HG02840 (cell line): ENCODE results near the gene COL26A1.
"Not testable (repeated sequence)": the region's sequence is repeated elsewhere in the genome, so short reads cannot be mapped to it uniquely, and the experiment has no call there.

Experiments
- ATAC-seq: cut with Tn5 transposase; IDR thresholded peaks from one replicate; pipeline ENCODE4 v1.9.1; 2021; ENCODE audit warnings: mild to moderate bottlenecking, moderate library complexity, moderate number of reproducible peaks; ENCODE audit not compliant: unreplicated experiment, low FRiP score

The COL26A1 gene

DNA sequence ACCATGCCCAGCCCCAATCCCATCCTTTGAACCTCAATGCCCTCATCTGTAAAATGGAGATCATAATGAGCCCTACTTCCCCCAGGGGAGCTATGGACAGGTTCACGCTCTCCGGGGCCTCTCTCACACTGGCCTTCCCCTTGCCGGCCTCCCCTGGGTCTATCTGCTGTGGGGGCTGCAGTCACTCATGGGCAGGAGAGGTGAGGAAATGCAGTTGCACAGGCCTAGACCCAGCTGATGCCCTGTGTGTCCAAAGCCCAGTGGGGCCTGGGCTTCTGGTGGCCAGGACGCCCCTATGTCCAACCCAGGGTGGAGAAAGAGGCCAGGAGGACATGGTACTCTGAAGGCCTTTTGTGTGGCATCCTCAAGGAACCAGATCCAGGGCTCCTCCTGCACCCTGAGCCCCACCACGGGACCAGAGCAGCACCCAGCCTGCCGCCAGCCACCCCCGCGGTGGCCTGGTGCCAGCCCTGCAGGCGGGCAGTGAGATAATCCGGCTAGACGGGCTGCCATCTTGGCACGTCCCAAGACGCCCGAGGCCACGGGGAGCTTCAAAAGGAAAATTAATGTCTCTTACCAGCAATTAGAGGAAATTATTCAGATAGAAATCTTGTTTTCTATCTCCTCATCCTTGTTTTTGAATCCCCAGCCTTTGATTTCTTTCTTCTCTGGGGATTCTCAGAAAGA, 227.4 kb downstream of the COL26A1 start:
- no peak for ATAC-seq

DNA sequence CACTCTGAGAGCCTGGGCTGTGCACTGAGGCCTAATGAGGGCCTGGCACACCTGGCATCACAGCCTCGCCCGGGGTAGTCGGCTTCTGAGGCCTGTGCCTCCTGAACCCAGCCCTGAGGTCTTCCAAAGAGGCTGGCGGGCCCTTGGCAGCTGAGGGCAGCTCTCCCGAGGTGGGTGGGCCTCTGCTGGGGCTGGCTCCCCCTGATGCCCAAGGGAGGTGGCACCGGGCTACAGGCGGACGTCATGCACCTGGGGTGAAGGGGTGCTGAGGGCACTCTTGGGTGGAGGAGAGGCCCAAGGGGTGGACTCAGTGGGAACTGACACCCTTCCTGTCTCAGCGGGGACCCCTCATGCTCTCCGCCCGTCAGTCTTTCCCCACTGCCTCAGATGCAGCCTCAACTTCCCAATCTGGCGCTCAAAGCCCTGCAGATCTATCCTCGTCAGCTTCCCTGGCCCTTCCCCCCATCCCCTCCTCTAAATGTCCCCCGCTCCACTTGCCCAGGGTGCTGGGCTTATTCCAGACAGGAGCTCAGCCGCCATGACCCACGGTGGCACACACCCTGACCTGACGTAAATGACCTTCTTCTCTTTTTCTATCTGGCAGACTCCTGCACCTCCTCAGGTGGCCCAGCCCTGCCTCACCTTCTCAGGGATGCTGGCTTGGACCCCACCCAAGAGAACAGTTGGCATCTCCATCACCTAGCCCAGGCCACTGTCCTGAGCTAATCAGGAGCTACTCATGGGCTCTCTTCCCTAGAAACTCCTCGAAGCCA, 228.2 kb downstream of the COL26A1 start:
- ATAC-seq: no peak

DNA sequence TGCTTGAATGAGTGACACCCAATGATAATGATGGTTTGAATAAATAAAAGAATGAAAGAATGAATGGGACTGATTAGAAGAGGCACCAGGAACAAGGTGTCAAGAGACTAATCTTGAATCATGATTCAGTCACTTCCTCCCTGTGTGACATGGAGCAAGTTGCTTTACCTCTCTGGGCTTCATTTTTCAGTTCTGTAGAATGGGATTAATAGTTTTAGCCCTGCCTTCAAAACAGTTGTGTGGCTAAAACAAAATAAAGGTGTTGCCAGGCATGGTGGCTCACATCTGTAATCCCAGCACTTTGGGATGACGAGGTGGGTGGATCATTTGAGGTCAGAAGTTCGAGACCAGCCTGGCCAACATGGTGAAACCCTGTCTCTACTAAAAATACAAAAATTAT, 228.8 kb downstream of the COL26A1 start:
- ATAC-seq: no peak

DNA sequence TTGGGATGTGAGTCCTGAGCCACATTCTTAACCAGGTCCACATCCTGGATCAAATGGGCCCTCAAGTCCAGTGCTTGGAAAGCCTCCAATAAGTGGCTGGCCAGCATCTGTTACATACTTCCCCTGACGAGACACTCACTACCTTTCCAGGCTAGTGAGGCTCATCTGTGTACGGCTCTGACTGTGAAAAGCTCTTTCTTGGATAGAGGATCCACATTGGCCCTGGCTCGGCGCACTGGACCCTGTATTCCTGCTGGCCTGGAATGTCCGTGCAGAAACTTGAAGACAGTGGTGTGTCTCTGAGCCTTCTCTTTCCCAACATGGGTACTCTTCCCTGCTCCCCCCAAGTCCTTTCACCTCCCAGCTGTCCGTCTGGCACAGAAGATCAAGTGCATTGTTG, 230.9 kb downstream of the COL26A1 start:
- no peak for ATAC-seq

DNA sequence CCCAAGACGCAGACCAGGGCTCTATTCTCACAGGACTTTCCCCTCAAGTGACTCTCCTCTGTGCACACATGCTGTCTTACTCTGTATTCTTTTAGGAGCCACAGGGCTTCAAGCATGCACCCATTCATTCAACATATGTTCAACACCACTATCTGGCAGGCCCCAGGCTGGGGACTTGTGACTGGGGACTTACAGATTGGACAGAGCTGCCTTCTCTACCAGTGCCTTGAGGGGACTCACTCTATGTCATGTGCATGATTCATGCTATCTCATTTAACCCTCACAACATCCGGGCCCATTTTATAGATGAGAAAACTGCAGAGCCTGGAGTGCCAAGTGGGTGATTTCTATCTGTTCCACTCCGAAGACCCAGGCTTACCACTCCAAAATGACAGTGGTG, 232.1 kb downstream of the COL26A1 start:
- ATAC-seq: no peak

DNA sequence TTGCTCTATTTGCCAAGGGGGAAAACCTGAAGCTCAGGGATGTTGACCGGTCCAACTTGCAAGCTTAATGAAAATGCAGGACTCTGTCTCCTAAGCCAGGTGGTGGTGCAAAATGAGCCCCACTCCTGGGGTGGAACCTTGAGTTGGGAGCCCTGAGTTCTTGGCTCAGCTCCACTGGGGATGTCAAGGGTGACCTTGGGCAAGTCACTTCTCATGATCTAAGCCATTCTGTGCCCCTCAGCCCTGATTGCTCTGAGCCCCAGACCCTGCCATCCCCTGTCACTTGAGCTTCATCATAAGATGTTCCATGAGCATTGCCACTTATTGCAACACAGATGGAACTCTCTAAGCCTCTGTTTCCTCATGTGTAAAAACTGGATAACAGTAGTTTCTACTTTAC, 232.6 kb downstream of the COL26A1 start:
- ATAC-seq: no peak

DNA sequence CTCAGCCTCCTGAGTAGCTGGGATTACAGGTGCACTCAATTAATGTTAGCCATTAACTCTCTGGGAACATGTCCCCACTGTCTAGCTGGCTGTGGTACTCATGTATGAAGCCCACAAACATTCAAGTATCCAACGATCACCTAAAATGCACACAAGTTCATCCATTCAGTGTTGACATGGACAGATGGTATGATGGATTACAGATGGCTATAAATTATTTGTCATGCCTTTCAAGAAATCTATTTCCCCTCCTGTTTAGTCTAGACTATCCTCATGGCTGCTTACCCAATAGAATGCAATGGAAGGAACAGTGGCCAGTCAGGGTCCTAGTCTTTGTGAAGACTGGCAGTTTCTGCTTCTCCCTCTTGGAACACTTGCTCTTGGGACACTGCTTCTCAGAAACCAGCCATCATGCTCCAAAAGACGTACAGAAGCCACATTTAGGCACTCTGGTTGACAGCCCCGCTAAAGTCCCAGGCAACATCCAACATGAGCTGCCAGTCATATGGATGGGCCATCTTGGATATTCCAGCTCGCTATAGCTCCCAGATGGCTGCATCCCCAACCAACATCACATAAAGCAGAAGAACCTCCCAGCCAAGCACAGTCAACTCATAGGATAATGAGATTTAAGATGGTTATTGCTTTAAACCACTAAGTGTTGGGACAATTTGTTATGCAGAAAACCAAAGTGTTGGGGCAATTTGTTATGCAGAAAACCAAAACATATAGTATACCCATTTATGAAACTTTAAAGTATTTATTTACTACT, 233.3 kb downstream of the COL26A1 start:
- ATAC-seq: no peak

DNA sequence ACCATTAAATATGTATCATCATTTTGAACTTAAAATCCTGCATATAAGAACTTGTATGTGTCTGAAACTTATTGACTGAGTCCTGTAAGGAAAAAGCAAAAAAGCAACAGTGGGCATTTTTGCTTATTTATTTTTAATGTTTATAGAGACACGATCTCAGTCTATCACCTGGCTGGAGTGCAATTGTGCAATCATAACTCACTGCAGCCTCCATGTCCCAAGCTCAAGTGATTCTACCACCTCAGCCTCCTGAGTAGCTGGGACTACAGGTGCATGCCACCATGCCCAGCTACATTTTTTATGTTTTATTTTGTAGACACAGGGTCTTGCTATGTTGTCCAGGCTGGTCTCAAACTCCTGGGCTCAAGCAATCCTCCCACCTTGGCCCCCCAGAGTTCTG, 234.2 kb downstream of the COL26A1 start:
- no peak for ATAC-seq

DNA sequence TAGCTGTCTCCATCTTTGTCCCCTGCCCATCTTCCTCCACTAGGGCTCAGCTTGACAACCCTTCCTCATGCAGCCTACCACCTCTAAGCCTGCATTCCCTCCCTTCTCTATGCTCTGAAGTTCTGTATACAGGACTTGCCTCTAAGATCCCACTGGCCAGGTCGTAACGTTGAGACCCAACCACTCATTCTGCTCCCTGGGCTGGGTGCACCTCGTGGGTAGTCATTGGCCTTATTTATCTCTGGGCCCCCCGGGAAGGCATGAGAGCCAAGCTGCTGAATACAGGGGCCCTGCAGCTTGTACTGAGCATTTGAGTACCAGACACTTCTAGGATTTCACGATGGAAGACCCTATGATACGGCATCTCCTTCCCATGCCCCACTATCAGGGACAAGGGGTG, 235.3 kb downstream of the COL26A1 start:
- no peak for ATAC-seq

DNA sequence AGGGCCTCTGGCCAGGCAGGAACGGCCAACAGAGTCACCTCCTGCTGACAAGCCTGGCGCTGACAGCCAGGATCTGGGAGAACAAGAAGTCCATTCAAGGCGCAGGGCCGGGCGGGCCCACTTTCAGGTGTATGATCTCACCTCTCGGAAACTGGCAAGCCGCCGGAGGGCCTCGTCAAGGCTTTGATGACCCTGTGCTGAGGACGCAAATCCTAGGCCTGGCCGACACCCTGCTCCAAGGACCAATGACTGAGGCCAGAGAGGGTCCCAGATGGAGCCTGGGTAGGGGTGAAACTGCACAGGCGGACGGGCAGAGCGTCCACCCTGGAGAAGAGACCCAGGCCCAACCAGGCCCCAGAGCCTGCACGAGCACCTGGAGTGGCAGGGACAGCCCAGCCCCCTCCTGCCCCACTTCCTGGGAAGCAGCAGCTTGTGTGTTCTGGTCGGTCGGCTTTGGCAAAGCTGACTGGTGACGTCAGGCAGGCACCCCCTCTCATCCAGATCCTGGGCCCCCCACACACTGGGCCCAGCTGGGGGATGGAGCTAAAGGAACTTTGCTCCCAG, 235.8 kb downstream of the COL26A1 start:
- ATAC-seq: no peak

DNA sequence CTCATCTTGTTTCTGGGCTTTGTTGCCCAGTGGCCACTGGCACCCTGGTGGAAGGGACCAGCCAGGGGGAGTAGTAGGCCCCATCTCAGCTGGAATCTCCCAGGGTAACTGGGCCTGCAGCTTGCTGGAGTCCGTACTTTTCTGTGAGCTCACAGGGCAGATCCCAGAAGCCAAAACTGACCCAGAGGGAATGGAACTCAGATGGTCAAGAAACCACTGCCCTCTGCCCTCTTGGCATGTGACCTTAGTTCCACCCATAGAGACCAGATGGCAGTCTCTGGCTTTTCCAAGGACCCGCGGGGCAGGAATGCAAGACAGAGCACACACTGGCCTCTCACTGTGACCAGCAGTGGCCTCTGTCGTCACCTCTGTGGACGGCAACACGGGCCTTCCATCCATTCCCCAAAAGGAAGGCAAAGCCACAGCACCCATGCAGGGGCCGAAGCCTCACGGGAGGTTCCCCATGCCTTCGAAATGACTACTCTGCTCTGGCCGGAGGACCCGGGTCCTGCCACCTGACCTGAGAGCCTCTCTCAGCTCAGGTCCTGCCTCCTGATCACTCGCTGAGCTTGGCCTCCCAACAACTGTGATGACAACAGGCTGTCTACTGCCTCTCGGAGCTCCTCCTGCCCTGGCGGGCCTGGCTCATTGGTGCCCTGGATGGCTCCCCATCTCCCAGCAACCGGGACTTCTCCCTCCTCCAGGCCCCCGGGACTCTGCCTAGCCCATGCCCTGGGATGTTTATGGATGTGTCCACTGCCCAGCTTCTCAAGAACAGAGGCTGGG, 236.5 kb downstream of the COL26A1 start:
- no peak for ATAC-seq

DNA sequence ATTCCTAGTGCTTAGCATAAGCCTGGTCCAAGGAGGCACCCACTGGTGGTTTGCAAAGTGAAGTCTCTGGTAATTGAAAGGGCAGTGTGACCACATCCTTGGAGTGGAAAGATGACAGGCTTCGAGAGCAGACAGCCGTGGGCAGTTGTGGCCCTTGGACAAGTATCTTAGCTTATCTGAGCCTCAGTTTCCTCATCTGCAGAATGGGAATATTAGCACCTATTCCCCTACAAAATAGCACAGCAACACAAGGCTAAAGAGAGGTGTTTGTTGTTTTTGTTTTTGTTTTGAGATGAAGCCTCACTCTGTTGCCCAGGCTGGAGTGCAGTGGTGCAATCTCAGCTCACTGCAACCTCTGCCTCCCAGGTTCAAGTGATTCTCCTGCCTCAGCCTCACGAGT, 237.1 kb downstream of the COL26A1 start:
- ATAC-seq: no peak

DNA sequence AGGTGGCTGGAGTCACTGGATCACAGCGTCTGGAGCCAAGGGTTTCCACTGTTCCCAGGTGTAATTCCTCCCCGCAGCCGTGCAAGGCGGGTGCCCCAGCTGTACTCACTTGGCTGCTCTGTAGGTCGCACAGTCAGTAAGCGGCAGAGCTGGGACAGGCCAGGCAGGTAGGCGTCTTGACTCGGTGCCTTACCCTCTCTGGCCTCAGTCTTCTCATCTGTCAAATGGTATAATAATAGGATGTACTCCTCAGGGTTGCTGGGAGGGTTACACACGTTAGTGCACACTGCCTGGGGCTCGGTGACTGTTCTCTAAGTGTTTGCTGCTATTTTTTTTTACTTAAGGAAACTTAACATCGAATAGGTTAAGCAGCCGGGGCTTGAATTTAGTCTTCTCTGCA, 239.4 kb downstream of the COL26A1 start:
- ATAC-seq: no peak

DNA sequence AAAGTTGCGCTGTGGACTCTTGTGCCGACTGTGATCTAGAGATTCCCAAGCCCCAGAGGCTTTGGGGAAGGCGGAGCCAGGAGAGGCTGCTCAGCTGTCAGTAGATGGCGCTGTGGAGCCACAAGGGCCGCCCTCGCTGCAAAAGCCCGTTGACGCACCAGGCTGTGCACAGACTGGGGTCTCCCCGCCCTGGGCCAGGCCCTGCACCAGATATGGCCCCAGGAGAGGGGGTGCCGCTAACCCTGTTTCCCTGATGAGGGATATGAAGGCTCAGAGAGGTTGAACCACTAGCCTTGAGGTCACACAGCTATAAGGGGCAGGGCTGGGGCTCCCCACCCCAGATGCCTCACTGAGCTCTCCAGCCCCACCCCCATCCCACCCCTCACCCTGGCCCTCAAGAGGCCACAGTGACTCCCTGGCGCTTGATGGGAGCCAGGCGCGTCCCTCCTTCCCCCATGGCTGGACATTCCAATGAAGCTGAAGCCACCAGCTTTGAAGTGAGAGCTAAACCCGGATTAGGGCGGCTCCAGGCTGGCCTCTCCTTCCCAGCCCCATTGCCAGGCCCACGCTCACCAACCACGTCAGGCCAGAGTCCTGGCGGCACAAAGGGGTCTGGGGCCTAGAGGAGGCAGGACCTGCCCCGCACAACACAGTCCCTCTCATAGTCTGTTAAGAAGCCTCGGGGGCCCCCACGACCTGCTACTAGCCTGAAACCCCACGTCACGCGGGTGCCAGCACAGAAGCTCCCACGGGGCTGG, 240.0 kb downstream of the COL26A1 start:
- ATAC-seq: no peak

DNA sequence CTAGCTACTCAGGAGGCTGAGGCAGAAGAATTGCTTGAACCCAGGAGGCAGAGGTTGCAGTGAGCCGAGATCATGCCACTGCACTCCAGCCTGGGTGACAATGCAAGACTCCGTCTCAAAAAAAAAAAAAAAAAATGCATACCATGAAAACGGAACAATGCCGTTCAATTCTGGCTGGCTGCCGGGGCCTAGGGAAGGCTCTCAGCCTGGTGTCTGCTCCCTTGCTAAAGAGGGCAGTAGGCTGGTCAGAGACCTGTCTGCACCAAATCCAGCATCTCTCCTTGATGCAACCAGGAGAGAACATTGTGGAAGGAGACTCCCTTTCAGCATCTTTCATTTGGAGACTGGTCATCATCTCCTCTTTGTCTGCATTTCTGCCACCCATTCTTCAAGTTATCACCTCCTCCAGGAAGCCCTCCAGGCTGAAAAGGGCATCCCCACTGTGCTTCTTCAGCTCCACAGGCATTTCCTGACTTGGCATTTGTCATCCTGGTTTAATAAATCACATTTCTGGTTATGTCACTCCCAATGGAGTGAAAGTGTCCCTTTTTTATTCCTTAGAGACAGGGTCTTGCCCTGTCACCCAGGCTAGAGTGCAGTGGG, 241.8 kb downstream of the COL26A1 start:
- ATAC-seq: no peak

DNA sequence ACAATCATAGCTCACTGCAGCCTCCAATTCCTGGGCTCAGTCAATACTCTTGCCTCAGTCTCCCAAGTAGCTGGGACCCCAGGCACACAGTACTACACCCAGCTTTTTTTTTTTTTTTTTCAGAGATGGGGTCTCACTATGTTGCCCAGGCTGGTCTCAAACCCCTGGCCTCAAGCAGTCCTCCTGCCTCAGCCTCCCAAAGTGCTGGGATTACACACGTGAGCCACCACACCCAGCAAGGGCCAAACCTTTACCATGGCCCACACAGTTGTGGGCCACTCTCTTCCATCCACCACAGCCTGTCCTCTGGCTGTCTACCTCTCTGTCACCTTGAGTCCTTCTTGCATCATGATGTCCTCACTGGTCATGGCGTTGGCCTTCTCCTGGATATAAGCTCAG, 242.3 kb downstream of the COL26A1 start:
- not testable (repeated sequence) for ATAC-seq

DNA sequence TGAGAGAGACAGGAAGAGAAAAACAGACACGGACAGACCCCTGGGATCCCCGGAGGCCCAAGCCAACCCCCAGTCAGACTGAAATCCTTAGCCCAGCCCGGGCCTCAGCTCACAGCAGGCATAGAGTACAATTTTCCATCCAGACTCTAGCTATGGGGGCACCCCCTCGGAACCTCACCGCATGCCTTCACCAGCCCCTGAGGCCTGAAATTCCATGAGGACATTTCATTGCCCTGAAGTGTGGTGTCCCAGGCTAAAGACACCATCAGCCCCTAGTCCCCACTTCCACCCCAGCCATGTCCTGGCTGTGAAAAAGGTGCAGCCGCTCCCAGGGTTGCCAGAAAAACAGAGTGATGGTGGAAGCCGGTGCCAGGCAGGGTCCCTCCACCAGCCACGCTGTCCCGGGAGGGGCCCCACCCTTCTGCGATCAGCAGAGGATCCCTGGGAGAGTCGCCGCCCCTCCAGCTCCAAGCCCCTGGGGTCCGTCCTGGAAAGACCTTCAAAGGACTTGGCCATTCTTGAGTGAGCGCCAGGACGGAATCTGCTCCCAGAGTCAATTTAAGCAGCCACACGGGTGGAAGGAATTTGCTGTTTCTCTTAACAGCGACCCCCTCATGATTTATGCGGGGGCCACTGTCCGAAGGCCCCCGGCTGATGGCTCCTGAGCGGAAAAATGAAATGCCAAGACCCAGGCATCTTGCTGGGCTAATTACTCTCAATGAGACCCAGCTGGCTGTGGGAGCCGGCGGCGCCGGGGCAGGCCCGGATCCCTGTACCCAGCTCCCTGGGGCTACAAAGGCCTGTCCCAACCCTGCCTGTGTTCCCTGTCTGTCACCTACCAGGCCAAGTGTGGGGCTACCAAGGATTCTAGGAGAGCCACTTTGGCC, 243.2 kb downstream of the COL26A1 start:
- ATAC-seq: no peak

DNA sequence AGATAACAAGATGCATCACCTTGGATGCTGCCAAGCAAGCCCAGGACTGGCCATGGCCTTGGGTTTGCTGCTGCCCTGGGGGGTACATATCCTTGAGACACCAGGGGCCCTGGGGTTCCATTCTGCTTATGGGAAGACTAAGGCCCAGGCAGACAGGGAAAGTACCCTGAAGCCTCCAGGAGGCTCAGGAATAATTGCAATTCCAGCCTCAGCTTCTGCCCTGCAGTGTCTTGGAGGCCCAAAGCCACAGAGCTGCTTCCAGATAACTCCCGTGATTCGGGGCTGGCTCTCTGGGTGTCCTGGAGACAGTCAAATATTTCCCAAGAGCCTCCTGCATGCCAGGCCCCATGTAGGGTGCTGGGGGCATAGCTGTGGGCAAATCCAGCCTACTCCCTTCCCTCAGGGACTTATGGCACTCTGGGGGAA, 243.8 kb downstream of the COL26A1 start:
- ATAC-seq: no peak
